ENCODE data around the gene ELOVL5.

ELOVL5 gene

DNA sequence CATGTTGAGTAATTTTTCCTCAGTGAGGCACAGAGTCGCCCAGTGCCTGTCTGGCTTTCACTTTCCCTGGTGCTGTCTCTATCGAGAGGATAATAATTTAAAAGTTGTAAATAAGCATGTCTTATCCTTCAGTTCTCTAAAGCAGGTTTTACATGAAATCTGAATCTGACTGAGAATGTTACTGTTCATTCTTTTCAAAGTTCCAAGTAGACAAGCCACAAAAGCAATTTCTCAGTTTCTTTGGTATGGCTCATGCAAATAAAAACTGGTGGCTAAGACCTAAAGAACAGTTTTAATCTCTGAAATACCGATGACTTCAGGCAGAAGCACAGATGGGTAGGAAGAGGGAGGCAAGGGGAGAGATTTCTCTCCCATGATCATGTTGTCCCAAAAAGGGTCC, 112.5 kb downstream of the ELOVL5 start:
- peak; percentile 48 for DNase-seq

DNA sequence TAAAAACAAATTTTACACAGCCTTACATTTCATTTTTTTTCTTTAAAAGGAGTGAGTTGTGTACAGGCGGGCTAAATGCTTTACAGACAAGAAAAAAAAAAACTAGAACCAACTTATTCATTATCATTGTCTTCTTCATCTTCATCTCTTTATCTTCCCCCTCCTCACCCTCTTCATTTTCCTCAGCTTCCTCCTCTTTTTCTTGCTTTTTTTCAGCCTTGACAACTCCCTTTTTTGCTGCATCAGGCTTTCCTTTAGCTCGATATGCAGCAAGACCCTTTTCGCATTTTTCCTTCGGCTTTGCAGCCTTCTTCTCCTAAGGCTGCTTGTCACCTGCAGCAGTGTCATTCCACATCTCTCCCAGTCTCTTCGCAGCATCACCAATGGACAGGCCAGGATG, 113.2 kb downstream of the ELOVL5 start:
- no peak for DNase-seq

DNA sequence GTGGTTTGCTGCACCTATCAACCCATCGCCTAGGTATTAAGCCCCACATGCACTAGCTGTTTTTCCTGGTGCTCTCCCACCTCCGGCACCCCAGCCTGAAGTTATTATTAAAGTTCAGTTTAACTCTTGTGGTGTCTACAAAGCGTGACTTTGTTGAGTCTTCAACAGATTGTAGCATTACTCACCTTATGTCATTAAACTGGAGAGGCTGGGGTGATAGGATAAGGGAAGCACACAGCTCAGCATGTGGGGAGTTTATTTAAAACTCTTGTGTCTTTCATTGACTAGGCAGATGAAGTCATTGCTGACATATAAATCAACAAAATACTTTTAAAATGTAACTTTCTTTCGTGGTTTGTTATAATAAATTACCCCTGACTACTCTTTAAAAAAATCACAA, 115.4 kb downstream of the ELOVL5 start:
- no peak for DNase-seq

DNA sequence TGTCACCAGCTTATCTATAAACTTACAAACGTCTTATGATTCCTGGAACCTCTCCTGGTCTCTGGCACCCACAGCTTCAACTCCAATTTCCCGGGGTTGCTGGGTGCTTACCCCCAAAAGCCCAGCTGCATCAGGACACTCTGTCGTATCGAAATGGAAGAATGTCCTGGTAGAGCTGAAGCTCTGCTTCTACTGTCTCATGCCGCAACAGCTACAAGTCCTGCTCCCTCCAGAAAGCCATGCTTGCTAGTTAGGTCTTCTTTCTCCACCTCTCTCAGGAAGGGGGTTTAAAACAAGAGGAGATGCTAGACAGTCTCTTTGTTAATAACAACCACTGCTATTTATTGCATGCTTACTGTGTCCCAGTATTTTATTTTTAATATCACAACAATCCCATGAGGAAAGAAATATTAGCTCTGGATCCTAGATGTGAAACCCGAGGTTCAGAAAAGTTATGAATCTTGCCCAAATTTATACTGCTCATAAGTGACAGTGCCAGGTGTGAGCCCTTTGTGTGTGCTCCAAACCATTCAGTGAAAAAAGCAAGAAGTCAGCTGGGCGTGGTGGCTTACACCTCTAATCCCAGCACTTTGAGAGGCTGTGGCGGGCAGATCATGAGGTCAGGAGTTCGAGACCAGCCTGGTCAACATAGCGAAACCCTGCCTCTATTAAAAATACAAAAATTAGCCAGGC, 117.8 kb downstream of the ELOVL5 start:
- no peak for DNase-seq

DNA sequence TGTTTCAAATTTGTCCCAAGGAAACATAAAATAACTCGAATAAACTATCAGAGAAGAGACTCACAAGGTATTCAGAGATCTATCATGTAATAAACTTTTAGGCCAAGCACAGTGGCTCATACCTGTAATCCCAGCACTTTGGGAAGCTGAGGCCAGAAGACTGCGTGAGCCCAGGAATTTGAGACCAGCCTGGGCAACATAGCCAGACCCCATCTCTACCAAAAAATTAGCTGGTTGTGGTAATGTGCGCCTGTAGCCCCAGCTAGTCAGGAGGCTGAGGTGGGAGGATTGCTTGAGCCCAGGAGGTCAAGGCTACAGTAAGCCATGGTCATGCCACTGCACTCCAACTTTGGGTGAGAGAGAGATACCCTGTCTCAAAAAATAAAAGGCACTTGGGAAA, 120.9 kb downstream of the ELOVL5 start:
- DNase-seq, result no peak

DNA sequence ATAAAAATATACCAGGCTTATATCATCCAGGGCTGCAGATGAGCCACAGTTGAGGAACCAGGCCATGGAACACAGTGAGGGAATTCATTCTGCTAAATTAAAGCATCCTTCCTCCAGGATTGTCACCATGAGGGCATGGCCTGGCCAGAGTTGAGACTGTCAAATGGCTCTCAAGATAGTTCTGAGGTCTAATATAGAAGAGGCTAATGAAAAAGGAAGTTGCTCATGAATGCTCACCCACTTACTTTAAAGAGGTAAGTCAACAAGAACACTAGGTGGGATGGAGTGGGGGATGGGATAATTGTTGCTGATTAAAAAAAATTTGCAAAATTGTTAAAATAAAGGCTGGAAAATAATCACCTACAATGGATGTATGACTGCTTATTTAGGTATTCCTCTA, 128.1 kb downstream of the ELOVL5 start:
- no peak for DNase-seq
